HCT116 (cell line): ENCODE results near the gene UBE3C. TPM values are rescaled to one million over a fixed set of nuclear protein-coding genes. Genes with fewer than 3 reads are reported as not detected.

Experiments used
- ATAC-seq: fragments of 200-7000 bp; cut with Tn5 transposase; 2 replicates; pipeline ENCODE4 v1.9.1; 2020; ENCODE audit warnings: mild to moderate bottlenecking, moderate library complexity
- BruUV-seq: library from RNA; stranded (reverse); fragments of 400-500 nt; replicated peaks from 2 replicates; lab custom pipeline; 2021; lab: Mats Ljungman, UMichigan
- CTCF ChIA-PET: fragments of 300-600 bp; sonication (Branson Sonifier 250); formaldehyde crosslinking; loops from one replicate; lab custom pipeline; 2021; ENCODE audit warnings: antibody characterized with exemption; lab: Charles Lee
- POLR2A ChIA-PET: fragments of 300-600, 350-600 bp; sonication (Branson Sonifier 250); formaldehyde crosslinking; loops from one replicate; lab custom pipeline; 2021; ENCODE audit warnings: antibody characterized with exemption; lab: Charles Lee
- RAD21 ChIA-PET, 2 experiments: fragments of 300-600 bp; sonication (Branson Sonifier 250); formaldehyde crosslinking; loops; one replicate each; lab custom pipeline; 2023; ENCODE audit warnings: low total read pairs in 2 of 2; ENCODE audit not compliant: uncharacterized antibody in 2 of 2, unreplicated experiment in 2 of 2, low non-redundant PET in 1 of 2; lab: Charles Lee
- DNase-seq: peaks from one replicate; pipeline ENCODE4 v3.0.0-alpha.2; 2010; ENCODE audit warnings: low read depth, low spot score
- H2AFZ ChIP-seq: fragments of 200-600 bp; shearing (Covaris generic), sonication (generic); 2 replicates; pipeline ENCODE4 v1.6.1; 2017; ENCODE audit warnings: low read depth, mixed run types, mixed read lengths, antibody characterized with exemption, low read length; ENCODE audit not compliant: poor library complexity, severe bottlenecking
- H3K27ac ChIP-seq: 2 replicates; pipeline ENCODE4 v1.5.1; 2012; ENCODE audit warnings: low read depth, low read length
- H3K27me3 ChIP-seq: fragments of 200-600 bp; sonication (generic); 2 replicates; pipeline ENCODE4 v1.6.1; 2016; ENCODE audit warnings: mixed run types, low read length, mixed read lengths; ENCODE audit not compliant: insufficient read depth
- H3K36me3 ChIP-seq, 2 experiments: fragments of 200-500 bp in 1 of 2; fragments of 200-600 bp in 1 of 2; sonication (Bioruptor generic) in 1 of 2; sonication (generic) in 1 of 2; 2 replicates each; pipeline versions ENCODE4 v1.5.1 to v1.6.1; 2014 to 2016; ENCODE audit warnings: low read length in 2 of 2, inconsistent platforms in 1 of 2, mixed read lengths in 1 of 2, mixed run types in 1 of 2; ENCODE audit not compliant: insufficient read depth in 2 of 2, control insufficient read depth in 1 of 2
- H3K4me1 ChIP-seq, 2 experiments: fragments of 200-600 bp in 1 of 2; sonication (generic) in 1 of 2; 2 replicates each; pipeline versions ENCODE4 v1.5.1 to v1.6.1; 2012 to 2017; ENCODE audit warnings: low read length in 2 of 2, inconsistent platforms in 1 of 2, mild to moderate bottlenecking in 1 of 2, mixed read lengths in 1 of 2, mixed run types in 1 of 2, moderate library complexity in 1 of 2; ENCODE audit not compliant: insufficient read depth in 2 of 2, control insufficient read depth in 1 of 2
- H3K4me2 ChIP-seq: fragments of 200-600 bp; sonication (generic); 2 replicates; pipeline ENCODE4 v1.6.1; 2017; ENCODE audit warnings: mixed run types, low read length, mixed read lengths
- H3K4me3 ChIP-seq, 2 experiments: fragments of 200-600 bp in 1 of 2; sonication (generic) in 1 of 2; replicated peaks in 1 of 2; 2 replicates each; pipeline ENCODE4 v1.5.1; 2011 to 2016; ENCODE audit warnings: low read length in 2 of 2, control low read depth in 1 of 2, low read depth in 1 of 2, mild to moderate bottlenecking in 1 of 2, mixed read lengths in 1 of 2, mixed run types in 1 of 2
- H3K79me2 ChIP-seq: fragments of 200-600 bp; sonication (generic); 2 replicates; pipeline ENCODE4 v1.6.1; 2017; ENCODE audit warnings: mild to moderate bottlenecking, mixed run types, low read length, moderate library complexity, mixed read lengths; ENCODE audit not compliant: insufficient read depth
- H3K9ac ChIP-seq: fragments of 200-600 bp; sonication (generic); 2 replicates; pipeline ENCODE4 v1.6.1; 2016; ENCODE audit warnings: low read length, mixed read lengths
- H3K9me2 ChIP-seq: fragments of 200-600 bp; sonication (generic), shearing (Covaris generic); 2 replicates; pipeline ENCODE4 v1.6.1; 2017; ENCODE audit warnings: mixed run types, mild to moderate bottlenecking, moderate library complexity; ENCODE audit not compliant: insufficient read depth
- H3K9me3 ChIP-seq, 2 experiments: fragments of 200-500 bp in 1 of 2; fragments of 200-600 bp in 1 of 2; sonication (Bioruptor generic) in 1 of 2; sonication (generic) in 1 of 2; 2 replicates each; pipeline ENCODE4 v1.6.1; 2014 to 2017; ENCODE audit warnings: low read length in 2 of 2, mixed read lengths in 2 of 2, inconsistent platforms in 1 of 2, low read depth in 1 of 2, mild to moderate bottlenecking in 1 of 2, mixed run types in 1 of 2, moderate library complexity in 1 of 2; ENCODE audit not compliant: control insufficient read depth in 1 of 2, insufficient read depth in 1 of 2
- H4K20me1 ChIP-seq: fragments of 200-600 bp; sonication (generic), shearing (Covaris generic); 2 replicates; pipeline ENCODE4 v1.6.1; 2017; ENCODE audit warnings: mixed run types, mild to moderate bottlenecking, moderate library complexity; ENCODE audit not compliant: insufficient read depth
- CEBPB ChIP-seq: IDR thresholded peaks from 2 replicates; pipeline ENCODE4 v1.6.1; 2012; ENCODE audit warnings: low read depth
- EZH2 ChIP-seq: fragments of 200-600 bp; sonication (generic); IDR thresholded peaks from 2 replicates; pipeline ENCODE4 v1.6.1; 2017; ENCODE audit warnings: antibody characterized with exemption, mixed run types
- MAX ChIP-seq: IDR thresholded peaks from 2 replicates; pipeline ENCODE4 v1.6.1; 2012
- SRF ChIP-seq: IDR thresholded peaks from 2 replicates; pipeline ENCODE4 v1.6.1; 2012; ENCODE audit warnings: low read depth
- YY1 ChIP-seq: IDR thresholded peaks from 2 replicates; pipeline ENCODE4 v1.6.1; 2011; ENCODE audit warnings: low read length, low read depth, moderate library complexity, mild to moderate bottlenecking; ENCODE audit not compliant: insufficient replicate concordance; ENCODE audit errors: extremely low read depth
- intact Hi-C: fragments of 100-400 bp; cut with micrococcal nuclease; formaldehyde crosslinking; loops from 2 replicates; pipeline ENCODE4 v1.10.0; 2022
- total RNA-seq: library from RNA; stranded (reverse); gene quantifications from one replicate; pipeline ENCODE4 v1.2.1, GENCODE V29; 2021; ENCODE audit not compliant: unreplicated experiment
- TF ChIP-seq, protein P1 (sequence below), 3 experiments: fragments of 200-600 bp in 1 of 3; sonication (generic) in 1 of 3; IDR thresholded peaks in 2 of 3; conservative IDR thresholded peaks in 1 of 3; 2 replicates each; pipeline ENCODE4 v1.5.1; 2012 to 2017; ENCODE audit warnings: low read depth in 2 of 3, low read length in 2 of 3, antibody characterized with exemption in 1 of 3, borderline replicate concordance in 1 of 3, control low read depth in 1 of 3, mild to moderate bottlenecking in 1 of 3, mixed read lengths in 1 of 3, mixed run types in 1 of 3, moderate library complexity in 1 of 3; ENCODE audit not compliant: insufficient read depth in 1 of 3
- TF ChIP-seq, protein P2 (sequence below): IDR thresholded peaks from 2 replicates; pipeline ENCODE4 v1.6.1; 2012; ENCODE audit warnings: low read depth

The UBE3C gene
- total RNA-seq, 1 experiment from 2014 or later, result 68.3 TPM

DNA sequence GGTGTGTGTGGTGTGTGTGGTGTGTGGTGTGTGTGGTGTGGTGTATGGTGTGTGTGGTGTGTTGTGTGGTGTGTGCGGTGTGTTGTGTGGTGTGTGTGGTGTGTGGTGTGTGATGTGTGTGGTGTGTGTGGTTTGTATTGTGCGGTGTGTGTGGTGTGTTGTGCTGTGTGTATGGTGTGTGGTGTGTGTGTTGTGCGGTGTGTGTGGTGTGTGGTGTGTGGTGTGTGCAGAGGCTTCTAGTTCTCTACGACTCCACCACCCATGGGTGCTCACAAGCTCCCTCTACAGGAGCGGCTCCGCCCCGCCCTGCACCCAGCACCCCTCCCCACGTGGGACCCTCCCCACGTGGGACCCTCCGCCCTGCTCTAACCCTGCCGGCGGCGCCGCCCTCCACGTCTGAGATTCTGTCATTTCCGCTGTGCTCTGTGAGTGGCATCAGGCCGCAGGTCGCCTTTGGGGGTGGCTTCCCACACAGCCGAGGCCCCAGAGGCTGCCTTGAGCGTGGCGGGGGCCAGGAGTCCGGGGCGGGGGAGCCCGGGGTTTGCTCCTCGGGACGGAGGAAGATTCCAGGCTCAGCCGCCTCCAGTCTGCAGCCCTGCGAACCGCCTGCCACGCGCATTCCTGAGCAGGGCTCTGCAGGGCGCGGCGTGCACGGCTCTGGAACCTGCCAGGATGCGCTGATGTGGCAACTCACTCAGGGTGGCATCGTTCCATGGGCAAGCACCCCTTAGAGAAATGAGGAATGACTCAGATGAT is 161.1 kb downstream of the UBE3C start:
- H2AFZ ChIP-seq, result peak overlapping the region; percentile 32
- no peaks in the 10 kb centered on the region for H3K9me2 ChIP-seq
- no TSS peak for BruUV-seq
- TF ChIP-seq MAX (peak; percentile 58), CEBPB (no peak)
- TF ChIP-seq, protein P1, sequence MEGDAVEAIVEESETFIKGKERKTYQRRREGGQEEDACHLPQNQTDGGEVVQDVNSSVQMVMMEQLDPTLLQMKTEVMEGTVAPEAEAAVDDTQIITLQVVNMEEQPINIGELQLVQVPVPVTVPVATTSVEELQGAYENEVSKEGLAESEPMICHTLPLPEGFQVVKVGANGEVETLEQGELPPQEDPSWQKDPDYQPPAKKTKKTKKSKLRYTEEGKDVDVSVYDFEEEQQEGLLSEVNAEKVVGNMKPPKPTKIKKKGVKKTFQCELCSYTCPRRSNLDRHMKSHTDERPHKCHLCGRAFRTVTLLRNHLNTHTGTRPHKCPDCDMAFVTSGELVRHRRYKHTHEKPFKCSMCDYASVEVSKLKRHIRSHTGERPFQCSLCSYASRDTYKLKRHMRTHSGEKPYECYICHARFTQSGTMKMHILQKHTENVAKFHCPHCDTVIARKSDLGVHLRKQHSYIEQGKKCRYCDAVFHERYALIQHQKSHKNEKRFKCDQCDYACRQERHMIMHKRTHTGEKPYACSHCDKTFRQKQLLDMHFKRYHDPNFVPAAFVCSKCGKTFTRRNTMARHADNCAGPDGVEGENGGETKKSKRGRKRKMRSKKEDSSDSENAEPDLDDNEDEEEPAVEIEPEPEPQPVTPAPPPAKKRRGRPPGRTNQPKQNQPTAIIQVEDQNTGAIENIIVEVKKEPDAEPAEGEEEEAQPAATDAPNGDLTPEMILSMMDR (IDR thresholded peaks at IDR 0.05 in 2 of 3, conservative IDR thresholded peaks at IDR 0.05 in 1 of 3; ENCODE audit: borderline replicate concordance in 1 of 3, insufficient read depth in 1 of 3, low read depth in 2 of 3, low read length in 2 of 3), result peak in 2 of 3 experiments; percentile 46 to 60; a peak in 3 of 6 replicates
- no peaks in the 10 kb centered on the region for H3K27me3 ChIP-seq
- no peaks in the 10 kb centered on the region for H3K79me2 ChIP-seq
- peak overlapping the region; percentile 85 for H3K4me2 ChIP-seq
- peak overlapping the region; percentile 66 for H3K27ac ChIP-seq
- no peaks in the 10 kb centered on the region for H3K9me3 ChIP-seq
- H3K4me1 ChIP-seq, result peaks cover 26 to 62% of the 10 kb centered on the region in 2 experiments
- peak; percentile 75 for ATAC-seq
- ChIA-PET POLR2A (no interaction called here), CTCF (interaction anchor here (1.0 kb wide), 1 partner anchor 40 kb away, joined by 4 read pairs; no protein-coding TSS in a partner anchor), RAD21 (interaction anchor here in 1 of 2 experiments (0.6 kb wide), 1 partner anchor 239 kb away, joined by 3 read pairs; no protein-coding TSS in a partner anchor)
- H3K36me3 ChIP-seq, result no peaks in the 10 kb centered on the region
- H3K9ac ChIP-seq, result peak overlapping the region; percentile 62
- no peaks in the 10 kb centered on the region for H4K20me1 ChIP-seq
- H3K4me3 ChIP-seq, result peak overlapping the region; percentile 33 to 56
- peak; percentile 36 for DNase-seq
- intact Hi-C loops, result no loop called here

DNA sequence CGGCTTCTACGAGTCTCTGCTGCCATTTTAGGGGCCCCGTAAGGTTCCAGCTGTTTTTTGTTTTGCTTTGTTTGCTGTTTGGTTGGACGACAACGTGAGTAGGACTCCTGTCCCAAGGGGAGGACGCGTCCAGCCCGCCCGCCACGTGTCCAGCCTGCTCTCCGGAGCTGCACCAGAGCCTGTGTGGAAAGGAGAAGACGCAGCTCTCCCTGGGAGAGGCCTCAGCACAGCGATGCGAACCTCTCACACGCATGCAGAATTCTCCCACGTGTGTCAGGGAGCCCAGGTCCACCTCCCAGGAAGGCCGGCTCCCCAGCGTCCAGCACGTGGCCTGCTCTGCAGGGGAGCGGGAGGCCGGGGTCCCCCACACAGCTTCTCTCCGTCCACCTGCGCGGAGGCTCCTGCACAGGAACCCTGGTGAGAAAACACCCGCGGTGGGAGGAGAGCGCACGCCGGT is 161.7 kb downstream of the UBE3C start:
- POLR2A ChIA-PET, result no interaction called here
- peak overlapping the region; percentile 32 for H2AFZ ChIP-seq

More for the DNA sequence above, 161.7 kb downstream of the UBE3C start:
- Histone ChIP-seq H3K36me3 (no peaks in the 10 kb centered on the region), H3K4me1 (peaks cover 26 to 62% of the 10 kb centered on the region in 2 experiments), H3K9me3 (no peaks in the 10 kb centered on the region), H3K4me3 (peak overlapping the region; percentile 33 to 56), H3K27ac (peak overlapping the region; percentile 66), H3K9me2 (no peaks in the 10 kb centered on the region), H3K27me3 (no peaks in the 10 kb centered on the region), H3K79me2 (no peaks in the 10 kb centered on the region), H4K20me1 (no peaks in the 10 kb centered on the region), H3K9ac (peak overlapping the region; percentile 62), H3K4me2 (peak overlapping the region; percentile 85)
- intact Hi-C loops, result no loop called here
- BruUV-seq, result TSS peak; percentile 77
- no peak for TF ChIP-seq EZH2
- TF ChIP-seq SRF, result no peak
- peak; percentile 16 for TF ChIP-seq YY1
- TF ChIP-seq, protein P2, sequence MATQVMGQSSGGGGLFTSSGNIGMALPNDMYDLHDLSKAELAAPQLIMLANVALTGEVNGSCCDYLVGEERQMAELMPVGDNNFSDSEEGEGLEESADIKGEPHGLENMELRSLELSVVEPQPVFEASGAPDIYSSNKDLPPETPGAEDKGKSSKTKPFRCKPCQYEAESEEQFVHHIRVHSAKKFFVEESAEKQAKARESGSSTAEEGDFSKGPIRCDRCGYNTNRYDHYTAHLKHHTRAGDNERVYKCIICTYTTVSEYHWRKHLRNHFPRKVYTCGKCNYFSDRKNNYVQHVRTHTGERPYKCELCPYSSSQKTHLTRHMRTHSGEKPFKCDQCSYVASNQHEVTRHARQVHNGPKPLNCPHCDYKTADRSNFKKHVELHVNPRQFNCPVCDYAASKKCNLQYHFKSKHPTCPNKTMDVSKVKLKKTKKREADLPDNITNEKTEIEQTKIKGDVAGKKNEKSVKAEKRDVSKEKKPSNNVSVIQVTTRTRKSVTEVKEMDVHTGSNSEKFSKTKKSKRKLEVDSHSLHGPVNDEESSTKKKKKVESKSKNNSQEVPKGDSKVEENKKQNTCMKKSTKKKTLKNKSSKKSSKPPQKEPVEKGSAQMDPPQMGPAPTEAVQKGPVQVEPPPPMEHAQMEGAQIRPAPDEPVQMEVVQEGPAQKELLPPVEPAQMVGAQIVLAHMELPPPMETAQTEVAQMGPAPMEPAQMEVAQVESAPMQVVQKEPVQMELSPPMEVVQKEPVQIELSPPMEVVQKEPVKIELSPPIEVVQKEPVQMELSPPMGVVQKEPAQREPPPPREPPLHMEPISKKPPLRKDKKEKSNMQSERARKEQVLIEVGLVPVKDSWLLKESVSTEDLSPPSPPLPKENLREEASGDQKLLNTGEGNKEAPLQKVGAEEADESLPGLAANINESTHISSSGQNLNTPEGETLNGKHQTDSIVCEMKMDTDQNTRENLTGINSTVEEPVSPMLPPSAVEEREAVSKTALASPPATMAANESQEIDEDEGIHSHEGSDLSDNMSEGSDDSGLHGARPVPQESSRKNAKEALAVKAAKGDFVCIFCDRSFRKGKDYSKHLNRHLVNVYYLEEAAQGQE, result no peak
- CTCF ChIA-PET, result interaction anchor here (1.0 kb wide), 1 partner anchor 39 kb away, joined by 4 read pairs; no protein-coding TSS in a partner anchor
- RAD21 ChIA-PET, result no interaction called here
- no peak for DNase-seq
- peak; percentile 2; the same call in 1 of the 2 replicates for ATAC-seq
